ENCODE measurements around the gene NRXN3.

GRCh38 chr14:79333198-79333546 is 1163.0 kb downstream of the NRXN3 start:
- no peak for TF ChIP-seq CTCF (IDR thresholded peaks at IDR 0.05)
- TF ChIP-seq EZH2 (IDR thresholded peaks at IDR 0.05), result no peak
- no peak for TF ChIP-seq EZH2phosphoT487 (IDR thresholded peaks at IDR 0.05)
